ENCODE results near the gene ABCG5.

The ABCG5 gene

DNA sequence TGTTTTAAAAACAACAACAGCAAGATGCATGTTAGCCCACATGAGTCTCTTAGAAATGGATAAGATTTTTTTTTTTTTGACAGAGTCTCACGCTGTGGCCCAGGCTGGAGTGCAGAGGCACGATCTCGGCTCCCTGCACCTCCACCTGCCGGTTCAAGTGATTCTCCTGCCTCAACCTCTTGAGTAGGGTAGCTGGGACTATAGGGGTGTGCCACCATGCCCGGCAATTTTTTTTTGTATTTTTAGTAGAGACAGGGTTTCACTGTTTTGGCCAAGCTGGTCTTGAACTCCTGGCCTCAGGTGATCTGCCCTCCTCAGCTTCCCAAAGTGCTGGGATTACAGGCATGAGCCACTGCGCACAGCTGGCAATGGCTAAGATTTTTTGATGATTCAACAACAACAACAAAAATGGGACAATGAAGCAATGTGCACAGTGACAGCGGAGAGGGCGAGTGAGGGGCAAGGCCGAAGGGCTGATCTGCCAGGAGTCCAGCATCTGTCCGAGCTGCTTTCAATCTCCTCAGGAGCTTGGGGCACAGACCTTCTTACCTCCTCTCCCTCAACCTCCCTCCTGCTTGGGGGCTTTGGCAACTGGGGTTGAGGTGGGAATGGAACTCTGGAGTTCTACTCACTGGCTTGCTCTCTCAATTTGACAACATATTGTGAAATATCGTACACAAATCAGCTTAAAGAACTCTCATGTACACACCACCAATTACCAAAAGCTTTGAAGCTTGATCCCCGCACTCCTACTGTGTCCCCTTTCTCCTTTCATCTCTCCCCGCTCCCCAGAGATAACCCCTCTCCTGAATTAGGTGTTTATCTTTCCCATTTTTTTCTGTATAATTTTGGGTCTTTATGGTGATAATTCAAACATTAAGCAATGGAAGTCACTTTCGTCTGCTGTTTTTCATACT lies 3.6 kb upstream of the ABCG5 start:
- no peak for DNase-seq (ENCODE audit: low read depth)

DNA sequence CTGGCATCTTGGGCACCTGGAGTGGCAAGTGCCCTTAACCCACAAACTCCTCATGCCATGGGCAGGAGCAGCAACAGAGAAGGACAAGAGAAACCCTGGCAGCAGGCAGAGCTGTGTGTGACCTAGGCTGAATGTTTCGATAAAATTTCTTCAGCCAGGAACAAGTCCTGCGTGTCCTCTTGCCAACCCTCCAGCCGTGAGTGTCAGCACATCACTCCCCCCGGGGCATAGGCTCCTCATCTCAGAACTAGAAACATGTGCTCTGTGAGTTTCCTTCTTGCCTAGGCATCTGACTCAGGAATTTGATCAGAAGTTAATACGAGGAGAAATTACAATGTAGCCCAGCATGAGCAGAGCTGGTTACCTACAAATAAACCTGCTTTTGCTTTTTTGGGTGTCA lies 2.3 kb upstream of the ABCG5 start:
- no peak for DNase-seq (ENCODE audit: low read depth)

DNA sequence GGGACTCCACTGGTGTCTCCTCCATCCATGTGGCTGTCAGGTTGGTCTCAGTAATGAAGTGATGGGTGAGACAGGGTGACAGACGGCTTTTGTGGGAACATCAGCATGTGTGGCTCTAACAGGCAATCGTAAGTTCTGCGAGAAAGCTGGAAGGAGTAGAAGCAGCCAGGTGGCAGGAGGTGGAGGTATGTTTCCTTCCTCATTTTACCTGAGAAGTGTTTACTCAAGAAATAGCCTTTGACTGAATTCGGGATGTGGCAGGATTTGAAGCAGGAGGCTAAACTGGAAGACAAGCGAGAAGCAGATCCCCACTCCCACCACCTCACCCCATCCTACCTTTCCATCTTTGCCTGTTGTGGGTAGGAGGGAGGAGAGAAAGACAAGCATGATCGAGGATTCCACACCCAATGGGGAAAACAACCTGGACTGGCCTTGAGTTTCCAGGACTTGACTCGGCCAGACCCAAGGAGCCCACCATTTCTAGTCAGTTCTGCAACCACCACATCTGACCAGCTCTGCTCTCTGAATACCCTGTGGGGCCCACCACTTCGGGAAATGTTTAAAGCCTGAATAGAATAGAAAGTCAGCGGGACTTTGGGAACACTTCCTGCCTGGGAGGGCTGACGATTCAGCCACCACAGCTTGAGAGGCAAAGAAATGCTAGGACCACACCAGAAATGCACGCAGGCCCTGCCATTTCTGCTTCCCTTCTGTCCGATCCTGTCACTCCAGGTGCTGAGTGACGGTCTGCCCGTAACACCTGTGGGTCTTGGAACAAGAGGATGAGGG lies 1.3 kb upstream of the ABCG5 start:
- no peak for DNase-seq (ENCODE audit: low read depth)

DNA sequence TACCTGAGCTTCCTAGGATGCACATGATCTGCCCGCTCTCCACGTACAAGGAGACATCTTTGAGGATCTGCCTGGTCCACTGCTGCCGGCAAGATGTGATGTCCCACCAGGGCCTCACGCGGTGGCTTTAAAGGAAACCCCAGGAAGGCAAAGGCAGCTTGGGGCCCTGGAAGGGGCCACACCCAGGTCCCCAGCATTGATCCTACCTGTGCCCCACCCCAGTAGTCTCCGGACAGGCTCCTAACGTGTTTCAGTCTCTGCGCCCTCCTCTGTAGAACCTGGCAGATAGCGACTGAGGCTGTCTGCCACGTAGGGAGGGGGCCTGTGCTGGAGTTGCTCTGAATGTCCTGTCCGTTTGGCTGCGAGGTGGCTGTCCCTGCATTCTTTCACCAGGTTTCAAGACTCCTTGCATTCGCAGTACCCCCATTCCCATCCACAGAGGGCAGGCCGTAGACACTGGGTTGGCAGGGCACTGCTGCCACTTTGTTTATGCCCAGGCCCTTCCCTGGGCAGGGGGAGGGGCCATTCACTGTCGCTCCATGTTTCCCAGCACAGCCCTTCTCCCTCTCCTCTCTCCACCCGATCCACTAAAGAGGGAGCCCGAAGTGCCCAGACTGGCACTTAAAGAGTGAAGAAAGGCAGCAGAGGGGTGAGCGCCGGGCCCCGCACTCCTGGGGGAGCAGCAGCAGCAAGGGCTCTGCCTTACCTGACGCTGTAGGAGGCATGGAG lies 644 bp downstream of the ABCG5 start:
- DNase-seq (ENCODE audit: low read depth) = no peak

DNA sequence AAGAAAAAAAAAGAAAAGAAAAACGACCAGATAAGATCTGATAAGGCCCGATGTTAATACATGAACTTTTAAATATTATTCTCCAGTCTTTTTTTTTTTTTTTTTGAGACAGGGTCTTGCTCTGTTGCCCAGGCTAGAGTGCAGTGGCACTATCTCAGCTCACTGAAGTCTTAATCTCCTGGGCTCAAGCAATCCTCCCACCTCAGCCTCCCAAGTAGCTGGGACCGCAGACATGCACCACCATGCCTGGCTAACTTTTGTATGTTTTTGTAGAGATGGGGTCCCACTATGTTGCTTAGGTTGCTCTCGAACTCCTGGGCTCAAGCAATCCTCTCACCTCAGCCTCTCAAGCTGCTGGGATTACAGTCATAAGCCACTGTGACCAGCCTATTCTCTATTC lies 1.6 kb downstream of the ABCG5 start:
- no peak for DNase-seq (ENCODE audit: low read depth)

DNA sequence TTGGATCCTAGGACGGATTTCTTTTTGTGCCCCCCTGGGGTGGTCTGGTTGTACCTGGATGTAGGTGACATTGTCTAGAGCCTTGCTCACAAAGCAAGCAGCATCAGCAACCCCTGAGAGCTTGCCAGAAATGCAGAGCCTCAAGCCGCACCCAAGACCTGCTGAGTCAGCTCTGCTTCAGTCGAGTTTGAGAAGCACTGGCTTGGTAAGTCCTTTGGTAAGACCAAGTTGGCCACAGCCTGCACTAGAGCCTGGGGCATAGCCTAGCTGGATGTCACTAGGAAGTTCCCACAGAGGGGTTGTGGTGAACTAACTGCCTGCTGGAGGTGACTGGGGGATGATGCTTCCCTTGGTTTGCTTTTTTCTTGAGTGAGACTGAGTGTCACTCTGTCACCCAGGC lies 6.2 kb downstream of the ABCG5 start:
- no peak for DNase-seq (ENCODE audit: low read depth)

DNA sequence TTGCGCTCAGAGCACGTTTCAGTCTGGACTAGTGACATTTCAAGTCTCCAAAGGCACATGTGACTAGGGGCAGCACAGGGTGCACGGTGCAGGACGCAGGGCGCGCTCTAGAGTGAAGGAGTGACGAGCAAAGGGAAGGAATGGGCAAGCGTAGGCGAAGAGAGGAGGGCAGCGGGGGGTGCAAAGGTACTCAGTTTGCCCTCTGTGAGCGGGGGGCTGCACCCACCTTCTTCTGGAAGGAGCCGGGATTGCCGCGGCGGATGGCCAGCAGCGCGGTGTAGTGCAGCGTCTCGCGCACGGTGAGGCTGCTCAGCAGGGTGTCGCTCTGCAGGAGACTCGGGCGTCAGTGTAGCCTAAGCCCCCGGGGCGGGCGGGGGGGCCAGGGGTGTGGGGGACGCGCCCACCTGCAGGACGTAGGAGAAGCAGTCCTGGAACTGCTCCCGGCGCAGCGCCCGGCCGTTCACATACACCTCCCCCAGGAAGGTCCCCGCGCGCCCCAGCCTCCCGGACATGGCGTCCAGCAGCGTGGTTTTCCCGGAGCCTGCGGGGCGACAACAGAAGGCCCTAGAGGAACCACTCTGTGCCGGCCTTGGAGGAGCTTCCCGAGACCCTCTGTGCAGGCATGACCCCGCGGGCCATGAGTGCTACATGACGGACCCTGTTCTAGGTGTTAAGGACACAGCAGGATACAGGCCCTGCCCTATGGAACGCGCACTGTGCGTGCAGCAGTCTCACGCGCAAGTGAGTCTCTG lies 6.9 kb downstream of the ABCG5 start:
- DNase-seq (ENCODE audit: low read depth) = no peak

DNA sequence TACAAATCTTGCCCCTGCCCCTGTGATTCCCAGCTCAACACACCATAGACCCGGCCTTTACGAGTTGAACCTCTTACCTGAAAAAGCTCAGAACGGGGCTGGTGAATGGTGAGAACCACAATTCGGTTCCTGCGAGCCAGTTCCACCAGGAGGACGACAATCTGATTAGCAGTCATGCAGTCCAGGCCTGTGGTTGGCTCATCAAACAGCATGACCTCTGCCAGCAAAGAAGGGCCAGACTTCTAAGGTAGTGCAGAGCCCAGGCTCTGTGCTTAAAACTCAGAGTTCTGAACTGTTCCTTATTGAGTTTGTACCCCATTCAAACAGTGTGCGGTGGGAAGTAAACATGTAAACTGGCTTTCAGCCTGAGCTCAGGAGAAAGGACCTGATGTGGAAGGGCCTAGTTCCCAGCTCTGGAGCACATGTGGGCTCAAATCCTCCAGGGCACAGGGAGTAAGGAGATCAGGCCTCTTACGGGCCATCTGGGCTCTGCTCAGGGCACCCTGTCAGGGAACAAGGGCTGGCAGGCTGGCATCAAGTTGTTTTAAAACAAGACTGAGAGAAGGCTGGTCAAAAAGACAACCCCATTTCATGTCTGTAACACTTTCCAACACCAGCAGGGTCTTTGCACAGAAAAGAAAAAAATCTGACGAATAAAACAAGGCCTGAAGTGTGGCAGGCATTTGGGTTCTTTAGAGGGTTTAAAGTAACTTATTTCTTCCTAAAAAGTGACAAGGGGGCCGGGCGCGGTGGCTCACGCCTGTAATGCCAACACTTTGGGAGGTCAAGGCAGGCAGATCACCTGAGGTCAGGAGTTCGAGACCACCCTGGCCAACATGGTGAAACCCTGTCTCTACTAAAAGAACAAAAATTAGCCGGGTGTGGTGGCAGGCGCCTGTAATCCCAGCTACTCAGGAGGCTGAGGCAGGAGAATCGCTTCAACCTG lies 12.1 kb downstream of the ABCG5 start:
- DNase-seq (ENCODE audit: low read depth) = no peak

DNA sequence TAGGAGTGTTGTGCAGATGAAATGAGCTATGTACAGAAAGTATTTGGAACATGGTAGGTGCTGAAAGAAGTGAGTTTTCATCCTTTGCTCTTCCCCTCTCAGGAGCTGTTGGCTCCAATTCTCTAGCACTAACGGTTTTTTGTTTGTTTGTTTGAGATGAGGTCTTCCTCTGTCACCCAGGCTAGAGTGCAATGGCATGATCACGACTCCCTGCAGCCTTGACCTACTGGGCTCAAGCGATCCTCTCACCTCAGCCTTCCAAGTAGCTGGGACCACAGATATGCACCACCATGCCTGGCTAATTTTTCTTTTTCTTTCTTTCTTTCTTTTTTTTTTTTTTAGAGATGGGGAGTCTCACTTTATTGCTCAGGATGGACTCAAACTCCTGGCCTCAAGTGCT lies 12.8 kb downstream of the ABCG5 start:
- DNase-seq (ENCODE audit: low read depth) = no peak

DNA sequence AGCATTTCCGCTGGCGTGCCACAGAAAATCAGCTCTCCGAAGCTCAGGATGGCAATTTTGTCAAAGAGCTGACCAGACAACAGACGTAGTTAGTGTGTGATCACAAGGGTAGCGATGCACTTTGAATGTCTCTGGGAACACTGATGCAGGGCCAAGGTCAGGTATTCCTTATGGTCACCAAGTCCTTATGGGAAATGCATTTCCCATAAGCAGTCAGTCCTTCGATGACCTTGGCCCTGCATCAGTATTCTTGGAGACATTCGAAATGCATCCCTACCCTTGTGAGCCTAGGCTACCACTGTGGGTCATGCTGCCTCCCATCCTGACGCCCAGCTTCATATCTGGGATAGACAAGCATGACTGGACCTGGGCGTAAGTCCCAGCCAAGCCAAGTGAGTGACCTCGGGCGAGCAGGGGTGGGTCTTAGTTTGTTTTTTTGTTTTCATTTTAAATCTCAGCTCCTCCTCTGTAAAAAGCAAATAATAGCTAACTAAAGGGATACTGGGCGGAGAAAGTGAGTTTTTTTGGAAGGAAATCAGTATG lies 13.6 kb downstream of the ABCG5 start:
- no peak for DNase-seq (ENCODE audit: low read depth)

DNA sequence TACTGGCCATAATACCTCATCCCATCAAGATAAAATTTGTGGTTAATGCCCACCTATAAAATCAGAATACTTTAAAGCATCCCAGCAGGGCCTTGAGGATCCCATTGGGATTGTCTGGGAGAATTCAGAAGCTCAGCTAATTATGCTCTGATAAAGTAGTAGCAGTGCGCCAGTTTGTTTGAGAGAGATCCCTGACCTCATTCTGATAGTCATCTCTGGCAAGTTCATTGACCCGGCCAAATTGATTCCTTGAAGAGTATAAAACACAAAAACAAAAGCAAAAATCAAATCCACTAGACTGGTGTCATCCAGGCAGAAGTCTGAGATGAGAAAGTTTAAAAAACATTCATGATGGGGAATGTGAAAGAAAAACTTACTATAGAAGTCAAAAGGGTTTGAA lies 14.1 kb downstream of the ABCG5 start:
- DNase-seq (ENCODE audit: low read depth) = no peak

DNA sequence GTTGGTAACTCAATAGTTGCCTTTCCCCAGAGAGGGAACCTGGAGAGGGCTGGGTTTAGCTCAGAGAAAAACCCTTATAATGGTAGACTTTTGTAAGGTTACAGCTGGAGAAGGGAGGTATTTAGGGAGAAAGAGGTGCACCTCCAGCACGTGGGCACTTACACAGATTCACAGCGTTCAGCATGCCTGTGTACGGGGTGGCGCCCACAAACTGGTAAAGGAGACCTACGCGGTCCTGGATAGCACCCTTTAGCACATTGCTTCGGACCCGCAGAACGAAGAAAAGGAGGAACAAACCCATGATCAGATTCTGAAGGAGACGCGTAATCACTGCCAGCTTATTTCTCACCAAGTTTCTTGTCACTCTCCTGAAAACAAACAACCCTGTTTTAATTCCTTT lies 14.9 kb downstream of the ABCG5 start:
- DNase-seq (ENCODE audit: low read depth) = no peak

DNA sequence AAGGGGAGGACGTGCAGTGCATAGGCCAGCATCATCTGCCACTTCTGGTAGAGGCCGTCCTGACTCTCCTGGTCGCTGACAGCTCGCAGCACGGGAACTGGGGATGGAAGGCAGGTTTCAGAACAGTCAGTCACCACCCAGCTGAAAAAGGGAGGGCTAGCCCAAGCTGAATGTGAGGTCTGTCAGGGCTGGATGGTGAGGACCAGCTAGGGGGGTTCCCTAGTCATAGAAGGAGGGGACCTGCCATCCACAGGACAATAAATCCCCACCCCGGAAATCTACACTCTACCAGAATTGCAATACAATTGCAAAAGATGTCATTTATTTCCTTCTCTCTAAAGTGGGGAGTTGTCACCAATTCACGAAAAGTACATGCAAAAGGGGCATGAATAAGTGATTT lies 15.8 kb downstream of the ABCG5 start:
- no peak for DNase-seq (ENCODE audit: low read depth)

DNA sequence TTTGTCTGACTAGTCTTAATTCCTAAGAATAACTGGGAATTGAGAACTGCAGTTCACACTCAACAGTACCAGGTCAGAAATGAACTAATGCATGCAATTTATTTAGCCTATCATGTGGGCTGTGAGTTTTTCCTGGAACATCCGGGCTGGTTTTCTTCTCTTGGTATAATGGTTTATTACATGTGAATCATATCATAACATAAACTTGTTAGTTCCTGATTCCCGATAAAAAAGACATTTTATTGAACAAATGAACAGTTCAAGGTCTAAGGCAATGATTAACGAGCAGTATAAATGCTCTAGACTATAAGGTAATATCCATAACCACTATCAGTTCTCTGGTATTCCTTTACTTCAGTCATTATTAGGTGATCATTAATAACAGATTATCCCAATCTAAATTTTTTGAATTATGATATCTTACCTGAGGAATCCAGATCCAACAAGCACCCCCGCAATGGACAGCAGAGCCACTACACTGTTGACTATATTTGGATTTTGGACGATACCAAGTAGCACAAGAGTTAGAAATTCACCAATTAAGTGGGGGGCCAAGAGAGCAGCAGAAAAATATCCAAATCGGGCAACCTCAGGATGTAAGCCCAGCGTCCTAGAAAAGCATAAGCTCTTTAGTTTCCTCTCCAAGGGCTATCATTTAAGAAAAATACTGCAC lies 19.0 kb downstream of the ABCG5 start:
- no peak for DNase-seq (ENCODE audit: low read depth)

DNA sequence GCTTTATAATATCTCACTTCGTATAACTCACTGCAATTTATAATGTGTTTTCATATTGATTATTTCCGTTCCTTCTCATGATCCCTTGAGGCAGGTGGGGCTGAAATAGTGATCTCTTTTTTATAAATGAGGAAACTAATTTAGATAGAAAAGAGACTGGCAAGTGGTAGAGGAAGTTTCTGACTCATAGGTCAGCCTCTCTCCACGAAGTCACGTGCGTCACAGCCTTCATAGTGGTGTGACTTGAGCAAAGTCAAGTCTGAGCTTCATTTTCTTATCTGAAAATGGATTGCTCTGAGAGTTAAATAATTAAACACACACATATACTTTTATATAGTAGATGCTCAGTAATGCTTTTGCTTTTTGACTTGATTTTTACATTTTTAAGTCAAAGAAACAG lies 19.9 kb downstream of the ABCG5 start:
- DNase-seq (ENCODE audit: low read depth) = peak; percentile 11

DNA sequence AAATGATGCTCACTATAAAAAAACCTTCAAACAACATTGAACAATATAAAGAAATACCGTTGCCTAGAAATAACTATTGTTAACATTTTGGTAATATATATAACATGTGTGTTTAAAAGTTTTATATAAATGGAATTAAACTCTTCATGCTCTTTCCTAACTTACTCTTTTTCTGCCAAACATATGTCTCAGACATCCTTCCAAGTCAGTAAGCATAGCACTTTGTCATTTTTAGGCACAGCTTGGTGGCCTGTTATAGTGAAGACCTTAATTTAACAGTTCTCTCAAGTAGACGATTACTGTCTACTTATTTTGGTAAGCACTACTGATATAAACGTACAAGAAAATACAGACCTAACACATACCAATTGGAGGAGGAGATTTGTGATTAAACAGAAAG lies 23.9 kb downstream of the ABCG5 start:
- DNase-seq (ENCODE audit: low read depth) = no peak

DNA sequence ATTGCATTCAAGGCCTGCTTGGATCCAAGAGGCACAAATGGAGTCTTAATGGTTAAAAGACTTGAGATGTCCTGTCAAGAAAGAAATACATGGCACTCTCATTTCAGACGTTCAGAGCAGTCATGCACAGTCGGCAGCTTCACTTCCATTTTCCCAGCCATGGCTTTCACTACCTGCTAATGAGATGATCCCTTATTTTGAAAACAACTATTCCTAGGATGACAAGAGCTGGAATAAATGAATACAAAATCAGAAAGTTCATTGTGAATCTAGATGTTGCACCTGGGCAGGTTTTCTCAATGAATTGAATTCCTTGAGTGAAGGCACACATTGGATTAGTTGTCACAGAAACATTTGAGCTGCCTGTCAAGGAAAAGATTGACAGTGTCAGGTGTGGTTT lies 25.7 kb downstream of the ABCG5 start:
- DNase-seq (ENCODE audit: low read depth) = no peak

DNA sequence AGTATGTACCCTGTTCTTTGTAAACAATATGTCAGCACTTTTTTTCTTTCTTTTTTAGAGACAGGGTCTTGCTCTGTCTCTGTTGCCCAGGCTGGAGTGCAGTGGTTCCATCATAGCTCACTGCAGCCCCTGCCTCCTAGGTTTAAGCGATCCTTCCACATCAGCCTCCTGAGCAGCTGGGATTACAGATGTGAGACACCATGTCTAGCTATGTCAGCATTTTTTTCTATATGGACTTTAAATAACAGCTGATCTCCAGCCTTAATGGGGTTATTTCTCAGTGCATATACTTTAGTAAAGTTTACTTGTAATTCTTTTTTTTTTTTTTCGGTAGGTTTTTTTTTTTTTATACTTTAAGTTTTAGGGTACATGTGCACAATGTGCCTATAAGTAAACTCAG lies 26.6 kb downstream of the ABCG5 start:
- no peak for DNase-seq (ENCODE audit: low read depth)

DNA sequence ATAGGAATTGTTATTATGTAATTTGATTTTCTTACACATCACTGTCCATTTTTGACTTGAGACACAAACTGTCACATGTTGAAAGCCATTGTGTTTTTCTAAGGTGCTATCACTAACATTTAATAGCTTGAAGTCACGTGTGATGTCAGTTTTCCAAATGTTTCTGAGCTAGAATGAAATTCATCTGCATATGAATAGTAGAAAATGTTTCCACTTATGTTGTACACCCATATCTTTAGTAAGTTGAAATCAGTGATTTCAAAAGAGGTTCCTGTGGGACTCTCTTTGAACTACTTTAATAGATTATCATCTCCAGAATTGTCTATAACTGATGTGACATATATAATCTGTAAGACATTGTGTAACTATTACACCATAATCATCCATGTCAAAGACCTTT lies 27.8 kb downstream of the ABCG5 start:
- no peak for DNase-seq (ENCODE audit: low read depth)

DNA sequence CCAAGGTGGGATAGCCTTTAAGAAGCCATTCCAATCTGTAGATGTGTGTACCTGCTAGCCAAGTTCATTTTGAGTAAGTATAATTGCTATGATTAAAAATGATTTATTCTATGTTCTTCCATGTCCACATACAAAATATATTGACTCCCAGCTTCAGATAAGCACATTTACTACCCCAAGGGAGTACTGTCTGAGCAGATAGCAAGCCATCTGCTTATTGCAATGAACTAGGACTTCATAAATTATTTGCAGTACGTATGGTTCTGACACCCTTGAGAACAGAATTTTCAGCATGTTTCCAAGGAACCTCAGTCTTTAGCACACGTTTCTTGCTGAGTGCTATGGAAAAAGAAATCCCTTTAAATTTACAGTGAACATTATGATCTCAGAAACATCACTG lies 28.2 kb downstream of the ABCG5 start:
- DNase-seq (ENCODE audit: low read depth) = no peak
